Vagina (tissue), 2 donors: Measurements from ENCODE around the gene RALGAPA2. TPM values are rescaled to one million over a fixed set of nuclear protein-coding genes. Genes with fewer than 3 reads are reported as not detected.

Source experiments
- DNase-seq, 2 donors: peaks; one replicate each; pipeline ENCODE4 v3.0.0-alpha.2; 2017; ENCODE audit errors: extremely low spot score in 2 of 2
- H3K27ac ChIP-seq: fragments of 200-600 bp; sonication (generic); one replicate; pipeline ENCODE4 v1.5.1; 2019
- H3K27me3 ChIP-seq: fragments of 200-600 bp; sonication (generic); one replicate; pipeline ENCODE4 v1.5.1; 2019
- H3K36me3 ChIP-seq, 2 donors: fragments of 200-600 bp; sonication (generic); one replicate each; pipeline ENCODE4 v1.5.1; 2017 to 2019
- H3K4me1 ChIP-seq: fragments of 200-600 bp; sonication (generic); one replicate; pipeline ENCODE4 v1.5.1; 2019
- H3K4me3 ChIP-seq, 2 donors: fragments of 200-600 bp; sonication (generic); 1 replicate in 1 of 2; 2 replicates in 1 of 2; pipeline ENCODE4 v1.5.1; 2016 to 2019
- H3K9me3 ChIP-seq: fragments of 200-600 bp; sonication (generic); one replicate; pipeline ENCODE4 v1.5.1; 2019
- CTCF ChIP-seq, 3 experiments: fragments of 450-650 bp in 2 of 3; fragments of 200-600 bp in 1 of 3; sonication (generic) in 1 of 3; IDR thresholded peaks; one replicate each; pipeline ENCODE4 v1.5.1; 2017 to 2019; ENCODE audit warnings: antibody characterized with exemption in 3 of 3, mild to moderate bottlenecking in 2 of 3, moderate library complexity in 2 of 3
- POLR2A ChIP-seq, 2 donors: fragments of 450-650 bp; IDR thresholded peaks; one replicate each; pipeline ENCODE4 v1.6.1; 2017; ENCODE audit warnings: antibody characterized with exemption in 2 of 2, mild to moderate bottlenecking in 2 of 2, moderate library complexity in 2 of 2
- POLR2AphosphoS5 ChIP-seq, 2 donors: sonication (generic); formaldehyde crosslinking; IDR thresholded peaks; one replicate each; pipeline ENCODE4 v1.9.0; 2017; ENCODE audit warnings: antibody characterized with exemption in 2 of 2, mild to moderate bottlenecking in 2 of 2, low read depth in 1 of 2; ENCODE audit not compliant: insufficient read depth in 1 of 2
- intact Hi-C: fragments of 100-400 bp; cut with DNase I; formaldehyde crosslinking; loops from one replicate; pipeline ENCODE4 v1.15.1; 2023
- total RNA-seq: library from RNA; depleted of rRNA; stranded (reverse); fragments of >200 nt; gene quantifications from one replicate; pipeline ENCODE4 v1.2.3, GENCODE V29; 2016

The RALGAPA2 gene
- total RNA-seq, 1 donor from 2014 or later = 31.9 TPM

GRCh38 chr20:20531283-20531682, 181.2 kb downstream of the RALGAPA2 start:
- Histone ChIP-seq H3K36me3 (peaks cover 0 to 10% of the 10 kb centered on the region in 2 donors), H3K27me3 (no peaks in the 10 kb centered on the region), H3K4me1 (no peaks in the 10 kb centered on the region), H3K4me3 (no peak overlapping the region), H3K9me3 (no peaks in the 10 kb centered on the region), H3K27ac (no peak overlapping the region)
- no peak for DNase-seq
- TF ChIP-seq POLR2A (IDR thresholded peaks at IDR 0.05) (no peak), POLR2AphosphoS5 (IDR thresholded peaks at IDR 0.05; ENCODE audit: insufficient read depth in 1 of 2, low read depth in 1 of 2) (no peak), CTCF (IDR thresholded peaks at IDR 0.05) (no peak)
- intact Hi-C loops = no loop called here

GRCh38 chr20:20530428-20531151, 181.9 kb downstream of the RALGAPA2 start:
- no peak for DNase-seq
- no peak overlapping the region for H3K4me3 ChIP-seq
- no peaks in the 10 kb centered on the region for H3K27me3 ChIP-seq
- intact Hi-C loops = no loop called here
- peaks cover 0 to 10% of the 10 kb centered on the region in 2 donors for H3K36me3 ChIP-seq
- H3K9me3 ChIP-seq = no peaks in the 10 kb centered on the region
- no peaks in the 10 kb centered on the region for H3K4me1 ChIP-seq
- no peak overlapping the region for H3K27ac ChIP-seq
- TF ChIP-seq CTCF (IDR thresholded peaks at IDR 0.05) = no peak
- no peak for TF ChIP-seq POLR2A (IDR thresholded peaks at IDR 0.05)
- no peak for TF ChIP-seq POLR2AphosphoS5 (IDR thresholded peaks at IDR 0.05; ENCODE audit: insufficient read depth in 1 of 2, low read depth in 1 of 2)

- intact Hi-C loops = no loop called here
- DNase-seq = no peak
- Histone ChIP-seq H3K9me3 (no peaks in the 10 kb centered on the region), H3K36me3 (peaks cover 0 to 10% of the 10 kb centered on the region in 2 donors), H3K27ac (no peak overlapping the region), H3K4me3 (no peak overlapping the region), H3K27me3 (no peaks in the 10 kb centered on the region), H3K4me1 (no peaks in the 10 kb centered on the region)
- TF ChIP-seq POLR2AphosphoS5 (IDR thresholded peaks at IDR 0.05; ENCODE audit: insufficient read depth in 1 of 2, low read depth in 1 of 2) (no peak), CTCF (IDR thresholded peaks at IDR 0.05) (no peak), POLR2A (IDR thresholded peaks at IDR 0.05) (no peak)
Observed at GRCh38 chr20:20529597-20529996, 182.8 kb downstream of the RALGAPA2 start.

GRCh38 chr20:20528861-20529260, 183.6 kb downstream of the RALGAPA2 start:
- Histone ChIP-seq H3K4me3 (no peak overlapping the region), H3K27ac (no peak overlapping the region), H3K36me3 (peaks cover 0 to 10% of the 10 kb centered on the region in 2 donors), H3K9me3 (no peaks in the 10 kb centered on the region), H3K27me3 (no peaks in the 10 kb centered on the region), H3K4me1 (no peaks in the 10 kb centered on the region)
- no peak for DNase-seq
- TF ChIP-seq CTCF (IDR thresholded peaks at IDR 0.05) = no peak
- intact Hi-C loops = no loop called here

GRCh38 chr20:20527661-20528060, 184.8 kb downstream of the RALGAPA2 start:
- Histone ChIP-seq H3K36me3 (peaks cover 0 to 10% of the 10 kb centered on the region in 2 donors), H3K27me3 (no peaks in the 10 kb centered on the region), H3K27ac (no peak overlapping the region), H3K4me3 (no peak overlapping the region), H3K9me3 (no peaks in the 10 kb centered on the region), H3K4me1 (no peaks in the 10 kb centered on the region)
- intact Hi-C loops = no loop called here
- TF ChIP-seq POLR2A (IDR thresholded peaks at IDR 0.05) (no peak), CTCF (IDR thresholded peaks at IDR 0.05) (no peak), POLR2AphosphoS5 (IDR thresholded peaks at IDR 0.05; ENCODE audit: insufficient read depth in 1 of 2, low read depth in 1 of 2) (no peak)
- DNase-seq = no peak
